PFSK-1 (cell line): ENCODE results near the gene TNFRSF12A.

Experiments used
- FOXP2 ChIP-seq: optimal IDR thresholded peaks from 2 replicates; pipeline ENCODE3; 2011; ENCODE audit warnings: borderline replicate concordance, control low read depth, inconsistent platforms; ENCODE audit not compliant: insufficient read depth; ENCODE audit errors: extremely low read length, extremely low read depth
- POLR2AphosphoS5 ChIP-seq: IDR thresholded peaks from 2 replicates; pipeline ENCODE4 v1.6.1; 2012; ENCODE audit warnings: low read depth, mild to moderate bottlenecking, control low read depth, low read length, moderate library complexity
- SIN3A ChIP-seq: IDR thresholded peaks from 2 replicates; pipeline ENCODE4 v1.6.1; 2012; ENCODE audit warnings: mild to moderate bottlenecking, low read length, moderate library complexity, borderline replicate concordance; ENCODE audit not compliant: insufficient read depth
- TAF1 ChIP-seq: IDR thresholded peaks from 2 replicates; pipeline ENCODE4 v1.6.1; 2012; ENCODE audit warnings: low read length, control low read depth, borderline replicate concordance; ENCODE audit not compliant: insufficient read depth
- TF ChIP-seq, protein P1 (sequence below), 2 experiments: IDR thresholded peaks; 2 replicates each; pipeline versions ENCODE4 v1.6.1 to v1.8.0; 2011 to 2012; ENCODE audit warnings: low read depth in 2 of 2, low read length in 2 of 2, control low read depth in 1 of 2, inconsistent platforms in 1 of 2, mild to moderate bottlenecking in 1 of 2, moderate library complexity in 1 of 2; ENCODE audit not compliant: insufficient read depth in 1 of 2

TNFRSF12A gene

DNA sequence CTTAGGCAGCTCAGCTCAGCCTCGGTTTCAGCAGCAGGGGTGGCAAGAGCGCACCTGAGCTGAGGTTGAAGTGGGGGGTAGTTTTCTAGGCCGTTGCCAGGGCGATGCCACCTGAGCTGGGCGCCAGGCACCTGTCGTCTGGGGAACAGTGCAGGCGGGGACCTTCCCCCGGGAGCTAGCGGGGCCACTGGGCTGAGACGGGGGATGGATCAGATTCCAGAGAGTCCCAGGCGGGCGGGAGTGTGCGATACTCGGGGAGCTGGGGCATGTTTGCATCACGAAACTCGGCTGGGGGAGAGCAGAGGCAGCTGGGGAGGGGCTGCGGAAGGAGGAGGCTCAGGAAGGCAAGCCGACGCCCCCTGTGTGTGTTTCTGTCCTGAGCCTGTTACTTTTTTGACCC lies 7.9 kb upstream of the TNFRSF12A start:
- TF ChIP-seq TAF1 (no peak), SIN3A (no peak), POLR2AphosphoS5 (no peak), FOXP2 (no peak)
- TF ChIP-seq, protein P1, sequence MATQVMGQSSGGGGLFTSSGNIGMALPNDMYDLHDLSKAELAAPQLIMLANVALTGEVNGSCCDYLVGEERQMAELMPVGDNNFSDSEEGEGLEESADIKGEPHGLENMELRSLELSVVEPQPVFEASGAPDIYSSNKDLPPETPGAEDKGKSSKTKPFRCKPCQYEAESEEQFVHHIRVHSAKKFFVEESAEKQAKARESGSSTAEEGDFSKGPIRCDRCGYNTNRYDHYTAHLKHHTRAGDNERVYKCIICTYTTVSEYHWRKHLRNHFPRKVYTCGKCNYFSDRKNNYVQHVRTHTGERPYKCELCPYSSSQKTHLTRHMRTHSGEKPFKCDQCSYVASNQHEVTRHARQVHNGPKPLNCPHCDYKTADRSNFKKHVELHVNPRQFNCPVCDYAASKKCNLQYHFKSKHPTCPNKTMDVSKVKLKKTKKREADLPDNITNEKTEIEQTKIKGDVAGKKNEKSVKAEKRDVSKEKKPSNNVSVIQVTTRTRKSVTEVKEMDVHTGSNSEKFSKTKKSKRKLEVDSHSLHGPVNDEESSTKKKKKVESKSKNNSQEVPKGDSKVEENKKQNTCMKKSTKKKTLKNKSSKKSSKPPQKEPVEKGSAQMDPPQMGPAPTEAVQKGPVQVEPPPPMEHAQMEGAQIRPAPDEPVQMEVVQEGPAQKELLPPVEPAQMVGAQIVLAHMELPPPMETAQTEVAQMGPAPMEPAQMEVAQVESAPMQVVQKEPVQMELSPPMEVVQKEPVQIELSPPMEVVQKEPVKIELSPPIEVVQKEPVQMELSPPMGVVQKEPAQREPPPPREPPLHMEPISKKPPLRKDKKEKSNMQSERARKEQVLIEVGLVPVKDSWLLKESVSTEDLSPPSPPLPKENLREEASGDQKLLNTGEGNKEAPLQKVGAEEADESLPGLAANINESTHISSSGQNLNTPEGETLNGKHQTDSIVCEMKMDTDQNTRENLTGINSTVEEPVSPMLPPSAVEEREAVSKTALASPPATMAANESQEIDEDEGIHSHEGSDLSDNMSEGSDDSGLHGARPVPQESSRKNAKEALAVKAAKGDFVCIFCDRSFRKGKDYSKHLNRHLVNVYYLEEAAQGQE (IDR thresholded peaks at IDR 0.05; ENCODE audit: insufficient read depth in 1 of 2, low read depth in 2 of 2, low read length in 2 of 2), result no peak

DNA sequence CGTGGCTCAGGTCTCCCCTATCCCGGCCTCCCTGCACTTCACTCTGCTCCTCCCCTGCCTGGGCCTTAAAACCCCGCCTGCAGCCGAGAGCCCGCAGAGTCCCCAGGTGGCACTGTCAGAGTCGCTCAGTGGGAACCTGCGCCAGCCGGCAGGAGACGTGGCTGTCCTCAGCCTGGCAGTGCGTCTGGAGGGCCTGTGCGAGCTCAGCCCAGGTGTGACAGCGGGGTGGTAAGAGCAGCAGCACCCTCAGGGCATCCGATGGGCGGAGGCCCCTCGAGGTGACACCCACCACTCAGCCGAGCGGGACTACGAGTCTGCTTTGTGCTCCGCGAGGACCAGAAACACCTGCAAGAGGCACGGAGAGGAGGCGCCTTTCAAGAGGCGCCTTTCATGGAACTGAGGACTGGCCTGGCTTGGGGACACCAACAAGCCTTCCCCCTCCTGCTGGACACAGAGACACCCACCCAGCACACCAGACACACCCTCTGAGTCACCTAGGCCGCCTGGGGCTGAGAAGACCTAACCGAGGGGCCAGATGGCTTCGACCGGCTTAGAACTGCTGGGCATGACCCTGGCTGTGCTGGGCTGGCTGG lies 7.2 kb upstream of the TNFRSF12A start, which contains the start of gene CLDN9:
Gene CLDN9 (plus strand): TSS at position 96 of the 593 bp plus-strand sequence. CDS start 440 bp downstream, at position 536.
- TF ChIP-seq SIN3A (no peak), FOXP2 (no peak), TAF1 (no peak), POLR2AphosphoS5 (no peak)
- TF ChIP-seq, protein P1 (IDR thresholded peaks at IDR 0.05; ENCODE audit: insufficient read depth in 1 of 2, low read depth in 2 of 2, low read length in 2 of 2), result no peak

DNA sequence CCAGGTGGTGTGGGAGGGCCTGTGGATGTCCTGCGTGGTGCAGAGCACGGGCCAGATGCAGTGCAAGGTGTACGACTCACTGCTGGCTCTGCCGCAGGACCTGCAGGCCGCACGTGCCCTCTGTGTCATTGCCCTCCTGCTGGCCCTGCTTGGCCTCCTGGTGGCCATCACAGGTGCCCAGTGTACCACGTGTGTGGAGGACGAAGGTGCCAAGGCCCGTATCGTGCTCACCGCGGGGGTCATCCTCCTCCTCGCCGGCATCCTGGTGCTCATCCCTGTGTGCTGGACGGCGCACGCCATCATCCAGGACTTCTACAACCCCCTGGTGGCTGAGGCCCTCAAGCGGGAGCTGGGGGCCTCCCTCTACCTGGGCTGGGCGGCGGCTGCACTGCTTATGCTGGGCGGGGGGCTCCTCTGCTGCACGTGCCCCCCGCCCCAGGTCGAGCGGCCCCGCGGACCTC lies 6.6 kb upstream of the TNFRSF12A start:
- TF ChIP-seq SIN3A (no peak), POLR2AphosphoS5 (no peak), TAF1 (no peak), FOXP2 (no peak)
- TF ChIP-seq, protein P1 (IDR thresholded peaks at IDR 0.05; ENCODE audit: insufficient read depth in 1 of 2, low read depth in 2 of 2, low read length in 2 of 2), result no peak

DNA sequence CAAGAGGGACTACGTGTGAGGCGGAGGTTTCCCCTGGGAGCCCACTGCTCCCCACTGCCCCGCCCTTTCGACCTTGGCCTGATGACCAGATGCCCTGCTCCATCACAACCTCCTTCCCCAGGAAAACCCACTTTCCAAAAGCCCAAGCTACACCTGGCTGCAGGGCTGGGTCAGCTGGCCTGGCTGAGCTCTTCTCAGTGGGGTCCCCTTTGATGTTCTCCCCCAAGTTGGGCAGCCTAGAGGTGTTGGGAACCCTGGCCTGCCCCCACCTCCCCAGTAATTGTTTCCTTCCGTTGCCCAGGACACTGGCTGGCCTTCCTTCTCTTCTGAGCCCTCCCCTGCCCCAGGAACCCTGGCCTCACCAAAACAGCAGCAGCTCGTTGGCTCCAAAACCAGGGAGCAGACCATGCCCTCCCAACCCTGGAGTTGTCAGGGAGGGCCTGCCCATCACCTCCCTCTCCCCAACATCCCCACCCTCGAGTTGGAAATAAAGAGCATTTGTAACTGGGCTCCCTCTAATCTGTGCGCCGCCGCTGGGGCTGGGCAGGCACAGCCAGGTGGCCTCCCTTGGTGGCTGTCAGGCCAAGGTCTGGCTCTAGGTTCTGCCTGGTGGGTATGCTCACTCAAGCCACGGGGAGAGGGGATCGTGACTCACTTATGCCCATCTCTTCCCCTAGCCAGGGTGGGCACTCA lies 6.0 kb upstream of the TNFRSF12A start:
- TF ChIP-seq SIN3A (no peak), FOXP2 (no peak), TAF1 (no peak), POLR2AphosphoS5 (no peak)
- TF ChIP-seq, protein P1 (IDR thresholded peaks at IDR 0.05; ENCODE audit: insufficient read depth in 1 of 2, low read depth in 2 of 2, low read length in 2 of 2), result no peak
